Gastrocnemius medialis (tissue), 4 donors: Measurements from ENCODE around the gene ZNF181.

Experiments
- CTCF ChIP-seq, 5 experiments: fragments of 450-650 bp in 3 of 5; fragments of 200-600 bp in 2 of 5; sonication (generic) in 2 of 5; IDR thresholded peaks in 4 of 5; conservative IDR thresholded peaks in 1 of 5; 1 replicate in 4 of 5; 2 replicates in 1 of 5; pipeline ENCODE4 v1.5.1; 2016 to 2019; ENCODE audit warnings: antibody characterized with exemption in 5 of 5, mild to moderate bottlenecking in 3 of 5, moderate library complexity in 3 of 5
- POLR2A ChIP-seq, 2 donors: fragments of 450-650 bp; IDR thresholded peaks; one replicate each; pipeline ENCODE4 v1.6.1; 2017; ENCODE audit warnings: antibody characterized with exemption in 2 of 2, mild to moderate bottlenecking in 2 of 2, moderate library complexity in 2 of 2

DNA sequence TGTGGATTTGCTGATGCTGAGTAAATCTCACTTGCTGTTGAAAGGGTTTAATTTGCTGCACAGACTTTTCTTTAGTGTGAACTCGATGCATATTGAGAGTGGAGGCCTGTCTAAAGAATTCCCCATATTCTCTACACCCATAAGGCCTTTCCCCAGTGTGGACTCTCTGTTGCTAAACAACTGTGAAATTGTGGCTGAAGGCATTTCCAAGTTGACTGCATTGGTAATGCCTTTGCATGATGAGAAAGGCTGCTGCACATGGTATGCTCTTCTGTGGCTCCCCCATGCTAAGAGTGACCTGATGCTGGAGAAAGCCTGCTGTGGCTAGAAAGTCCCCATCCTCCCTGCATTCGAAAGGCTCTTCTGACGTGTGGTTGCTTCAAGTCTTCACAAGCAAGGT, 45.6 kb downstream of the ZNF181 start:
- no peak for TF ChIP-seq CTCF (IDR thresholded peaks at IDR 0.05 in 4 of 5, conservative IDR thresholded peaks at IDR 0.05 in 1 of 5)
- TF ChIP-seq POLR2A (IDR thresholded peaks at IDR 0.05) = no peak
